WERI-Rb-1 (cell line): ENCODE measurements around the gene EHD4.
A peak's percentile ranks its signal among the peaks of the same experiment; 100 is the strongest.

Experiments
- DNase-seq: peaks from one replicate; pipeline ENCODE4 v3.0.0-alpha.2; 2020
- H3K27ac ChIP-seq: fragments of 250-450 bp; sonication (Bioruptor Pico); 2 replicates; pipeline ENCODE4 v1.5.1; 2020; ENCODE audit warnings: mild to moderate bottlenecking, moderate library complexity
- H3K27me3 ChIP-seq: fragments of 250-450 bp; sonication (Bioruptor Pico); 2 replicates; pipeline ENCODE4 v1.5.1; 2021; ENCODE audit warnings: mild to moderate bottlenecking, low read depth, moderate library complexity; ENCODE audit not compliant: insufficient read depth, severe bottlenecking
- H3K36me3 ChIP-seq: fragments of 250-450 bp; sonication (Bioruptor Pico); 2 replicates; pipeline ENCODE4 v1.5.1; 2020; ENCODE audit warnings: mild to moderate bottlenecking, moderate library complexity
- H3K4me3 ChIP-seq: 2 replicates; pipeline ENCODE4 v1.5.1; 2011; ENCODE audit warnings: low read depth, mild to moderate bottlenecking, control low read depth, low read length
- H3K9me3 ChIP-seq: fragments of 250-450 bp; sonication (Bioruptor Pico); 2 replicates; pipeline ENCODE4 v1.5.1; 2021; ENCODE audit warnings: mild to moderate bottlenecking, moderate library complexity; ENCODE audit not compliant: severe bottlenecking
- TF ChIP-seq, protein P1 (sequence below): IDR thresholded peaks from 2 replicates; pipeline ENCODE4 v1.5.1; 2011; ENCODE audit warnings: low read depth, mild to moderate bottlenecking, control low read depth, inconsistent platforms, low read length

EHD4 gene

DNA sequence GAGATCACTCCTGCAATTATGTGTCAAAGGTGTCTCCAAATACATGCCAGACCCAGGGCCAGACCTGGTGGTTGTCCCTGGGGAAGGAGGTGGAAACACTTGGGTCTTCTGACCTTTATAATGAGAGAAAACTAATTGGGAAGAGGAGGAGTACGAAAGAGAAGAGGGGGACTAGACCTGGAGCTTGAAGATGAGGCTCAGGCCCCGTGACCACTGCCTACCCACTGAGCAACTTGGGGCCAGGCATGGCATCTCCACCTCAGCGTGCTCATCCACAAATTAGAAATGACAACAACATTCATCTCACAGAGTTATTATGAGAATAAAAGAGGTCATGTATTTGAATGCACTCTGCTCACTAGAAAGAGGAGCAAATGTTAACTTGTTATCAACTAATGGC is 59.1 kb downstream of the EHD4 start:
- no peaks in the 10 kb centered on the region for H3K9me3 ChIP-seq
- no peak overlapping the region for H3K4me3 ChIP-seq
- TF ChIP-seq, protein P1, sequence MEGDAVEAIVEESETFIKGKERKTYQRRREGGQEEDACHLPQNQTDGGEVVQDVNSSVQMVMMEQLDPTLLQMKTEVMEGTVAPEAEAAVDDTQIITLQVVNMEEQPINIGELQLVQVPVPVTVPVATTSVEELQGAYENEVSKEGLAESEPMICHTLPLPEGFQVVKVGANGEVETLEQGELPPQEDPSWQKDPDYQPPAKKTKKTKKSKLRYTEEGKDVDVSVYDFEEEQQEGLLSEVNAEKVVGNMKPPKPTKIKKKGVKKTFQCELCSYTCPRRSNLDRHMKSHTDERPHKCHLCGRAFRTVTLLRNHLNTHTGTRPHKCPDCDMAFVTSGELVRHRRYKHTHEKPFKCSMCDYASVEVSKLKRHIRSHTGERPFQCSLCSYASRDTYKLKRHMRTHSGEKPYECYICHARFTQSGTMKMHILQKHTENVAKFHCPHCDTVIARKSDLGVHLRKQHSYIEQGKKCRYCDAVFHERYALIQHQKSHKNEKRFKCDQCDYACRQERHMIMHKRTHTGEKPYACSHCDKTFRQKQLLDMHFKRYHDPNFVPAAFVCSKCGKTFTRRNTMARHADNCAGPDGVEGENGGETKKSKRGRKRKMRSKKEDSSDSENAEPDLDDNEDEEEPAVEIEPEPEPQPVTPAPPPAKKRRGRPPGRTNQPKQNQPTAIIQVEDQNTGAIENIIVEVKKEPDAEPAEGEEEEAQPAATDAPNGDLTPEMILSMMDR, result no peak
- H3K27me3 ChIP-seq, result no peaks in the 10 kb centered on the region
- no peak for DNase-seq
- no peak overlapping the region for H3K27ac ChIP-seq
- no peaks in the 10 kb centered on the region; the same call in 1 of the 2 replicates for H3K36me3 ChIP-seq

DNA sequence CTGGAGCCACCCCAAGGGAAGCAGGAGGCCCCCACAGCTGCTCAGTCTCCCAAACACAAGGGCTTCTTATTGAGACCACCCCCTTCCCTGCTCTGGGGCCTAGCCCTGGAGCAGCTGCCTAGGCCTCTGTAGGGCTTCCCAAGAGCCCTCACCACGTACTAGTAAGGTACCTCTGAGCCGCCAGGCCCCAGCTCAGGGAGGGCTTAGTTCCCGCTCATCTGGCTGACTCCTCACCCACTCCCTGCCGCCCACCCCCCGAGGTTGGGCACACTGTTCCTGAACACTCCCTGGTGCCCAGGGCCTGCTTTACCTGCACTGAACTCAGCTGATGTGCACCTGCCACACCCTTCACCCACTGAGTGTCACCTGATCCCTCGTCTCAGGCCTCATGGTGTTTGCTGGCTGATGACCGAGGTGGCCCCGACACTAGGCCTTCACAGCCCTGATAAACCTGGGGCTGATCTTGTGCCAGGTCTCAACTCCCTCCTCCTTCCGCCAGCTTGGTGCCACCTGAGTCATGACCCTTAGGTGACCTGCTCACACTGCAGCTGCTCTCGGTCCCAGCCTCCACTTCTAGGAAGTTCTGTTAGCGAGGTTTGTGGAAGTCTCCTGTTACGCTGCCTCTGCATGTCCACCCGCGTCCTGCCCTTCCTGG is 60.5 kb downstream of the EHD4 start:
- H3K4me3 ChIP-seq, result no peak overlapping the region
- H3K9me3 ChIP-seq, result no peaks in the 10 kb centered on the region
- no peak overlapping the region for H3K27ac ChIP-seq
- TF ChIP-seq, protein P1, result no peak
- H3K36me3 ChIP-seq, result no peaks in the 10 kb centered on the region; the same call in 1 of the 2 replicates
- no peak for DNase-seq
- no peaks in the 10 kb centered on the region for H3K27me3 ChIP-seq

DNA sequence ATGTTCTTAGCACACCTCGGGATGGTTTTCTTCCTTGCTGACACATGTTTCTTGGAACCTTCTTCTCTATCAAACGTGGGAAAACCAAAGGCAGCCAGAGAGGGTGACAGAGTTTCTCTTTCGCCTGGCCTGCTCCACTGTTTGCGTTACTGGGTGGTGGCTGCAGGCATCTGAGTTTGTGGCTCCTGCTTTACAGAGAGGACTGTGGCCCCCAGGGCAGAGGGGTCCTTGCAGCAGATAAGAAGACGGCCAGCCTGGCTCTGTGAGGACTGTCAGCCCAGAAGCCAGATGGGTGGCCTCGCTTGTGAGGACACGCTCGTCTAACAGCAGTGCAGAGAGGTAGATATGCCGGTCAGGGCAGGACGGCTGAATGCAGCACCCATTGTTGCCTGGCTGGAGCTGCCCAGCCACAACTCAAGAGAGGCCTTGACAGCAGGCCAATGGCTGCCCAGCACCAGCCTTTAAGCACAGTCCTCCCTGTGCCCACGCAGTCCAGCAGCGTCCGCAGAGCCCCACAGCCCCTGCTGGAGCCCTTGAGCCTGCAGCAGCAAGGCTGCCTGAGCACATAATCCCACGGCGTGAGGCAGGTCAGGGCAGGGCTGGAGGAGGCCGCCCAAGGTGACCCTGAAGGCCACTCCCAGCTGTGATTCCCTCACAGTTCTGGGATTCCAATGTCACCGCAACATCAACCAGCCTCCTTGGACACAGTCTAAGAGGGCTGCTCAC is 63.5 kb downstream of the EHD4 start:
- no peaks in the 10 kb centered on the region; the same call in 1 of the 2 replicates for H3K36me3 ChIP-seq
- TF ChIP-seq, protein P1, result peak; percentile 21; the same call in 1 of the 2 replicates
- no peaks in the 10 kb centered on the region for H3K27me3 ChIP-seq
- H3K27ac ChIP-seq, result peak overlapping the region; percentile 61
- DNase-seq, result peak; percentile 84
- H3K9me3 ChIP-seq, result no peaks in the 10 kb centered on the region
- no peak overlapping the region for H3K4me3 ChIP-seq

DNA sequence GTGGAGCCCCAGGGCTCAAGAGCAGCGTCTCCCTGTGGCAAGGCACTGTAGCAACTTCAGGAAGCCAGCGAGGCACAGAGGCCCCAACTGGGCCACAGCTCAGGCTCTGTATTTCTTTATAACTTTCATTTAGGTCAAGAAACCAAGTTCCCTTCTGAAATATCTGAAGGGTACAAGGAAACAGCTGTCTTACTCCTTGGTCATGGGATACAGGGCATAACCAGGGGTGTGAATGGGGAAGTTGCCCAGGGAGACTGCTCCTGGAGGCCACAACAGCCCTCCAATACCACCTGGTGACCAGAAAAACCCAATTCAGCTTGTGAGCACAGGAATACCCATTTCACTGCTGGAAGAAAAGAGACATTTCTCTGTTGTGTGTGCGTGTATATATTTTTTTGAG is 65.2 kb downstream of the EHD4 start:
- no peak for DNase-seq
- no peaks in the 10 kb centered on the region; the same call in 1 of the 2 replicates for H3K36me3 ChIP-seq
- H3K27me3 ChIP-seq, result no peaks in the 10 kb centered on the region
- no peak overlapping the region for H3K4me3 ChIP-seq
- TF ChIP-seq, protein P1, result no peak
- no peaks in the 10 kb centered on the region for H3K9me3 ChIP-seq
- no peak overlapping the region for H3K27ac ChIP-seq

DNA sequence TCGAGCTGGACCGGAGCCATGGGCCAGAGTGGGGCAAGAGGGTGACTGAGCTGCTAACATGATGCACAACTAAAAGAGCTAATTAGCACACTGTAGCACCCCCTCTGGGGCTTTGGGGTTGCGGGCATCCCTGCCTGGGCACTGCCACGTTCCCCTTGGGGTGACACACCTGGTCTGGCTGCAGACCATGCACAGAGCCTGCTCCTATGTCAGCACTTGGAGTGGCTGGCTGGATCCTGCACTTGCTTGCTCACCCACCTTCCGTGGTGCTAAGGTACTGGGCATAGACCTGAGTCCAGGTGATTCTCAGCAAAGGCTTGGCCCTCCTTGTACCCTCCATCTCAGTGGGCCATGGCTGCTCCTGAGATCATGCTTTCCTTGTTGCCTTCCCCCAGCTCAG is 65.7 kb downstream of the EHD4 start:
- Histone ChIP-seq H3K9me3 (no peaks in the 10 kb centered on the region), H3K27ac (no peak overlapping the region), H3K36me3 (no peaks in the 10 kb centered on the region; the same call in 1 of the 2 replicates), H3K4me3 (no peak overlapping the region), H3K27me3 (no peaks in the 10 kb centered on the region)
- TF ChIP-seq, protein P1, result no peak
- DNase-seq, result no peak
